Activated T-cell treated with anti-CD3 and anti-CD28 coated beads, Interleukin-2, amount 50 U/mL, for 24 hours (primary cell): ENCODE data around the gene SLC36A2.
"Not testable (repeated sequence)": the region's sequence is repeated elsewhere in the genome, so short reads cannot be mapped to it uniquely, and the experiment has no call there.

Experiments used
- DNase-seq: peaks from one replicate; pipeline ENCODE4 v3.0.0-alpha.2; 2020
- H3K27ac Mint-ChIP-seq: 2 replicates; pipeline ENCODE4 v1.8.0; 2020; ENCODE audit warnings: mild to moderate bottlenecking, mixed read lengths
- H3K27me3 Mint-ChIP-seq: 2 replicates; pipeline ENCODE4 v1.8.0; 2020; ENCODE audit warnings: mixed read lengths
- H3K36me3 Mint-ChIP-seq: 2 replicates; pipeline ENCODE4 v1.8.0; 2020; ENCODE audit warnings: low read depth, mixed read lengths
- H3K4me1 Mint-ChIP-seq: 2 replicates; pipeline ENCODE4 v1.8.0; 2020; ENCODE audit warnings: low read depth, mixed read lengths
- H3K4me3 Mint-ChIP-seq: 2 replicates; pipeline ENCODE4 v1.8.0; 2020; ENCODE audit warnings: mild to moderate bottlenecking, moderate library complexity, mixed read lengths
- H3K9me3 Mint-ChIP-seq: 2 replicates; pipeline ENCODE4 v1.8.0; 2020; ENCODE audit warnings: mixed read lengths

SLC36A2 gene

DNA sequence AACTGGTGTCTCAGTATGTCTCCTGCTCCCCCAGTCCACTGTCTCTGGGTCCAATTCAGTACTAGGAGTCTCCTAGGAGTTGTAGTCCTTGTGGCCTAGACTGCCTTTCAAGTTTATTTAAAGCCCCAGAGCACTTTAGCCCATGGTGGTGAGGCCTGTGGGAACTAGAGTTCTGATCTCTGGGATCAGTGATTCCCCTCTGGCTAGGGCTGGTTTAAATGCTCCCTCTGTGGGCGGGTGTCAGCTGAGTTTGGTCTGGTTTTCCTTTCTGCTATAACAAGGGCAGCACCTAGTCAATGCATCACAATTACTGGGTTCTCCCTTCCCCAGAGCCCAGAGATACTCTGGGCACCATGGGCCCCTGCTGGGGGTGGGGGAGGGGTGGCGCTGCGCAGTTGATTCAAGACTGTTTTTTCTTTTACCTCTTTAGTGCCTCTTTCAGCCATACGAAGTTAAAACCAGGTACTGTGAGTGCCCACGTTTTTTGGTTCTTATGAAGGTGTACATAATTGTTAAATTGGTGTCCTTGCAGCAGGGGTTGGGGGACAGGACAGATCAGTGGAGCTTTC lies 34.5 kb downstream of the SLC36A2 start:
- Mint-ChIP-seq H3K27me3 (peaks cover 20% of the 10 kb centered on the region), H3K9me3 (peaks cover 11% of the 10 kb centered on the region), H3K27ac (no peak overlapping the region), H3K36me3 (no peaks in the 10 kb centered on the region), H3K4me1 (no peaks in the 10 kb centered on the region), H3K4me3 (no peak overlapping the region)
- no peak for DNase-seq

- H3K36me3 Mint-ChIP-seq, result no peaks in the 10 kb centered on the region
- no peak overlapping the region for H3K27ac Mint-ChIP-seq
- H3K9me3 Mint-ChIP-seq, result peaks cover 11% of the 10 kb centered on the region
- no peak for DNase-seq
- H3K4me1 Mint-ChIP-seq, result no peaks in the 10 kb centered on the region
- H3K27me3 Mint-ChIP-seq, result peaks cover 20% of the 10 kb centered on the region
- no peak overlapping the region for H3K4me3 Mint-ChIP-seq
Observed at GRCh38 chr5:151310932-151311331, 36.4 kb downstream of the SLC36A2 start.

GRCh38 chr5:151309821-151310220 lies 37.5 kb downstream of the SLC36A2 start:
- Mint-ChIP-seq H3K9me3 (peaks cover 11% of the 10 kb centered on the region), H3K27me3 (peaks cover 21% of the 10 kb centered on the region)
- H3K27ac Mint-ChIP-seq, H3K36me3 Mint-ChIP-seq, DNase-seq, H3K4me1 Mint-ChIP-seq, H3K4me3 Mint-ChIP-seq: not testable (repeated sequence)

DNA sequence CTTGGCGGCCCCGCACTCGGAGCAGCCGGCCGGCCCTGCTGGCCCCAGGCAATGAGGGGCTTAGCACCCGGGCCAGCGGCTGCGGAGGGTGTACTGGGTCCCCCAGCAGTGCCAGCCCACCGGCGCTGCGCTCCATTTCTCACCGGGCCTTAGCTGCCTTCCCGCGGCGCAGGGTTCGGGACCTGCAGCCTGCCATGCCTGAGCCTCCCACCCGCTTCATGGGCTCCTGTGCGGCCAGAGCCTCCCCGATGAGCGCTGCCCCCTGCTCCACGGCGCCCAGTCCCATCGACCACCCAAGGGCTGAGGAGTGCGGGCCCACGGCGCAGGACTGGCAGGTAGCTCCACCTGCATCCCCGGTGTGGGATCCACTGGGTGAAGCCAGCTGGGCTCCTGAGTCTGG lies 38.1 kb downstream of the SLC36A2 start:
- H3K27ac Mint-ChIP-seq, H3K4me1 Mint-ChIP-seq, H3K4me3 Mint-ChIP-seq, DNase-seq, H3K36me3 Mint-ChIP-seq: not testable (repeated sequence)
- H3K9me3 Mint-ChIP-seq, result peaks cover 11% of the 10 kb centered on the region
- H3K27me3 Mint-ChIP-seq, result peaks cover 18% of the 10 kb centered on the region

GRCh38 chr5:151303666-151304065 lies 43.7 kb downstream of the SLC36A2 start, which contains the start of gene SLC36A3:
Gene SLC36A3 (minus strand): TSS chr5:151303766. CDS start chr5:151303354, 412 bp downstream.
- no peak for DNase-seq
- H3K27me3 Mint-ChIP-seq, result peaks cover 34% of the 10 kb centered on the region
- H3K4me3 Mint-ChIP-seq, result no peak within 1 kb of the TSS
- no peaks in the 10 kb centered on the region for H3K9me3 Mint-ChIP-seq
- H3K27ac Mint-ChIP-seq, result no peak within 1 kb of the TSS
- H3K4me1 Mint-ChIP-seq, result no peaks in the 10 kb centered on the region
- H3K36me3 Mint-ChIP-seq, result no peaks in the 10 kb centered on the region

GRCh38 chr5:151298063-151298855 lies 49.1 kb downstream of the SLC36A2 start:
- H3K27ac Mint-ChIP-seq, result no peak overlapping the region
- no peak for DNase-seq

DNA sequence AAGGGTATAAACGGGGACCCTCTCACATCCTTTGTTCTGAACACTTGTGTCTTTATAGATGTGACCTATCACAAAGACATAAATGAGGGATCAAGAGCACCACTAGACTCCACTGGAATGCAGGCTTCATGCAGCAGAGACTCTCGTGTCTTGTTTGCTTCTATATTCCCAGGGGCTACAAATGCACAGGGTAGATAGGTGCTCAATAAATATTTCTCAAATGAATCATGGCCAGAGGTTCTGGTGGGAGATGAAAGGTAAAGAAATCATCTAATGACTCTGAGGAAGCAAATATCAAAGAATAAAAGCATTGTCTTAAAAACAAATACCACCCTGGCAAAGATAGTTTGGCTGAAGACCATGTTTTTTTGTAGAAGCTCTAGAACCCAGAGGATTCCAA lies 50.4 kb downstream of the SLC36A2 start:
- H3K36me3 Mint-ChIP-seq, result no peaks in the 10 kb centered on the region
- H3K27me3 Mint-ChIP-seq, result peaks cover 19% of the 10 kb centered on the region
- H3K4me3 Mint-ChIP-seq, result no peak overlapping the region

More at GRCh38 chr5:151298063-151298855, 49.1 kb downstream of the SLC36A2 start:
- Mint-ChIP-seq H3K4me1 (no peaks in the 10 kb centered on the region), H3K36me3 (no peaks in the 10 kb centered on the region), H3K9me3 (no peaks in the 10 kb centered on the region), H3K4me3 (no peak overlapping the region), H3K27me3 (peaks cover 28% of the 10 kb centered on the region)

DNA sequence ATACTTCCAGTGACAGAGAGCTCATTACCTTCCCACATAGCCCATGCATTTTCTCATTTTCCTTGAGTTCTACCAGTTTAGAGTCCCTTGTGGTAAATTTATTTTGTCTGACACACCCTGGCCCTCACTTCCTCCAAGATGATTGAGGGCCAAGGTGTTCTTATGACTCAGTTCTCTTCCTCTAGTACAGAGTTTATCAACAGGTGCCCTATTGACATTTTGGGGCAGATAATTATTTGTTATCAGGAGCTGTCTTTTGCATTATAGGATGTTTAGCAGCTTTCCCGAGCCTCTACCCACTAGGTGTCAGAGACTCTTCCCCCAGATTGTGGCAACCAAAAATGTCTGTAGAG lies 50.9 kb downstream of the SLC36A2 start:
- no peaks in the 10 kb centered on the region for H3K36me3 Mint-ChIP-seq
- no peaks in the 10 kb centered on the region for H3K4me1 Mint-ChIP-seq
- H3K27me3 Mint-ChIP-seq, result peaks cover 16% of the 10 kb centered on the region
- no peak for DNase-seq
- no peak overlapping the region for H3K27ac Mint-ChIP-seq
- H3K4me3 Mint-ChIP-seq, result no peak overlapping the region
- H3K9me3 Mint-ChIP-seq, result no peaks in the 10 kb centered on the region

More for the DNA sequence above, 50.4 kb downstream of the SLC36A2 start:
- Mint-ChIP-seq H3K9me3 (no peaks in the 10 kb centered on the region), H3K4me1 (no peaks in the 10 kb centered on the region), H3K27ac (no peak overlapping the region)
- no peak for DNase-seq

- H3K27ac Mint-ChIP-seq, result no peak overlapping the region
- H3K4me3 Mint-ChIP-seq, result no peak overlapping the region
Observed at GRCh38 chr5:151295791-151296477, 51.4 kb downstream of the SLC36A2 start.

DNA sequence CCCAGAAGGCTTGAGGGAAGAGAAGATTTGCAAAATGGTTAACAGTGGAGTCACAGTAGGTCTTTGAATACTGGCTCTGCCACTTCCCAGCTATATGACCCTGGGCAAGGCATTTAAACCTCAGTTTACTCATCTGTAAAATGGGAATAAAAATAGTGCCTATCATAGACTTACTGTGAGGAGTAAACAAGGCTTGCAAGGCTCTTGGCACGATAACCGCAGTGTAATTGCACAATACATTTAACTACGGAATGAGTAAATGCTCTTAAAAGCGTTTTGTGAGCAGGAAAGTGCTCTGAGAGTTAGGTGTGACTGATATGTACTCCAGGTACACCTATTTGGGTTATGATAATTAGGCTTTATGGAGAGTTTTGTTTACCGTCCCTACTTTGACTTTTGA lies 52.2 kb downstream of the SLC36A2 start:
- Mint-ChIP-seq H3K27me3 (peaks cover 10% of the 10 kb centered on the region), H3K9me3 (no peaks in the 10 kb centered on the region), H3K27ac (no peak overlapping the region), H3K36me3 (no peaks in the 10 kb centered on the region), H3K4me1 (no peaks in the 10 kb centered on the region), H3K4me3 (no peak overlapping the region)
- no peak for DNase-seq

More at GRCh38 chr5:151295791-151296477, 51.4 kb downstream of the SLC36A2 start:
- Mint-ChIP-seq H3K27me3 (peaks cover 10% of the 10 kb centered on the region), H3K36me3 (no peaks in the 10 kb centered on the region), H3K4me1 (no peaks in the 10 kb centered on the region), H3K9me3 (no peaks in the 10 kb centered on the region)
- DNase-seq, result no peak

- Mint-ChIP-seq H3K4me3 (no peak overlapping the region), H3K4me1 (no peaks in the 10 kb centered on the region), H3K27me3 (peaks cover 6% of the 10 kb centered on the region), H3K36me3 (no peaks in the 10 kb centered on the region), H3K9me3 (no peaks in the 10 kb centered on the region), H3K27ac (no peak overlapping the region)
- no peak for DNase-seq
Observed at GRCh38 chr5:151293624-151294023, 53.7 kb downstream of the SLC36A2 start.

DNA sequence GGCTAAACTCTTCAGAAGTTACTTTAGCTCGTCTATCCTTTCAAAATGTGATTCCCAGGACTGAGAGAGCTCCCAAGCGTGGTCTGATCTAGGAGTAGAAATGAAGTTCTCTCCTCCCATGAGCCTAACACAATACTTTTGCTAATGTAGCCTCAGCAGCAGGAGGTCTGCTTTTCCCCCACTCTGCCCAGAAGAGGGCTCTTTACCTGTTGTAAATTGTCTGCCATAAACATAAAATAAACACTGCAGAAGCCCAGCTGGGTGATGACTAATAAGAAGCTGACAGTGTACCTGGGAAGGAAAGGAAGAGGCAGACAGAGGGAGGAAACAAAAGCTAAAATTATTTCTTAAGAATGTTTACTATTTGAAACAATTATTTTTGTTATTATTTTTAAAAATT lies 59.2 kb downstream of the SLC36A2 start:
- Mint-ChIP-seq H3K27ac (no peak overlapping the region), H3K4me3 (no peak overlapping the region), H3K36me3 (no peaks in the 10 kb centered on the region), H3K9me3 (no peaks in the 10 kb centered on the region), H3K4me1 (no peaks in the 10 kb centered on the region), H3K27me3 (no peaks in the 10 kb centered on the region)
- no peak for DNase-seq

GRCh38 chr5:151286246-151286645 lies 61.1 kb downstream of the SLC36A2 start:
- no peak for DNase-seq
- Mint-ChIP-seq H3K27ac (no peak overlapping the region), H3K9me3 (no peaks in the 10 kb centered on the region), H3K4me1 (no peaks in the 10 kb centered on the region), H3K36me3 (no peaks in the 10 kb centered on the region), H3K27me3 (no peaks in the 10 kb centered on the region), H3K4me3 (no peak overlapping the region)

DNA sequence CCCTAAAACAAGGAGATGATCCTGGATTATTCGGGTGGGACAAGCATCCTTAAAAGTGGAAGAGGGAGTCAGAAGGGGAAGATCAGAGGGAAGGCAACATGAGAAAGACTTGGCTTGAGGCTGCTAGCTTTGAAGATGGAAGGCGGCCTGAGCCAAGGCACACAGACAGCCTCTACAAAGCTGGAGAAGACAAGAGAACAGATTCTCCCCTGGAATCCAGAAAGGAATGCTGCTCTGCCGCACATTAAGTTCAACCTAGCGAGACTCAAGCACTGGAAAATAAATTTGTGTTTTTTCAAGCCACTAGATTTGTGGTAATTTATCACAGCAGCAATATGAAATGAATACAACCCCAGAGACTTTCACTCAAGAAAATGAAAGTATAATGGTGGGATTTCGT lies 61.7 kb downstream of the SLC36A2 start:
- Mint-ChIP-seq H3K4me3 (no peak overlapping the region), H3K27me3 (no peaks in the 10 kb centered on the region), H3K36me3 (no peaks in the 10 kb centered on the region), H3K9me3 (no peaks in the 10 kb centered on the region), H3K27ac (no peak overlapping the region), H3K4me1 (no peaks in the 10 kb centered on the region)
- no peak for DNase-seq

DNA sequence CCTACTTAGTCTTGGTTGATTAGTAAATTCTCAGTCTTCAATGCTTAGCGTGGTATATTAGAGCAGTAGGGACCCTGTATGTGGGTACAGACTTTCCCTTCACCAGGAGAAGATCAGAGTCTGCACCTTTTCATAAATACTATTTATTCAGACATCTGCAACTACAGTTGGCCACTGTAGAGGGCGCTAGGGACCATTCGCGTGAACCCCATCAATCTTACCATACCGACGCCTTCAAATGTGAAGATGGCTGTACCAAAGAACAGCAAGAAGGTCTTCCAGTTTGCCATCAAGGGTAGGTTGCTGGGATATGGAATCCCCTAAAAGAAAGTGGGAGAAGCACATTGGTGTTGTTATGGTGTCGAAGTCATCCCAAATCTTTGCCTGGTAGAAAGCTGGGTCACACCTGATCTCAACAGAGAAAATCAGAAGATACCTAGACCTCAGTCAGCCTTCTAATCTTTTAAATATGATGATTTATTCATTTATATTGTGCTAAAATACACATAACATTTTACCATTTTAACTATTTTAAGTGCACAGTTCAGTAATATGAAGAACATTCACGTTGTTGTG lies 62.9 kb downstream of the SLC36A2 start:
- no peak for DNase-seq

More for the DNA sequence above, 62.9 kb downstream of the SLC36A2 start:
- H3K4me1 Mint-ChIP-seq, result no peaks in the 10 kb centered on the region
- no peaks in the 10 kb centered on the region for H3K36me3 Mint-ChIP-seq
- H3K27ac Mint-ChIP-seq, result no peak overlapping the region
- no peaks in the 10 kb centered on the region for H3K9me3 Mint-ChIP-seq
- peaks cover 3% of the 10 kb centered on the region for H3K27me3 Mint-ChIP-seq
- H3K4me3 Mint-ChIP-seq, result no peak overlapping the region
